Lower leg skin (tissue), 3 donors: ENCODE data around the gene CHRM4.

Source experiments
- POLR2A ChIP-seq, 2 donors: fragments of 450-650 bp; IDR thresholded peaks; one replicate each; pipeline ENCODE4 v1.6.1; 2016 to 2017; ENCODE audit warnings: antibody characterized with exemption in 2 of 2, mild to moderate bottlenecking in 1 of 2, moderate library complexity in 1 of 2
- TF ChIP-seq, protein P1 (sequence below), 3 donors: fragments of 450-650 bp; IDR thresholded peaks; one replicate each; pipeline ENCODE4 v1.5.1; 2016; ENCODE audit warnings: antibody characterized with exemption in 3 of 3, mild to moderate bottlenecking in 3 of 3, moderate library complexity in 2 of 3

- TF ChIP-seq, protein P1, sequence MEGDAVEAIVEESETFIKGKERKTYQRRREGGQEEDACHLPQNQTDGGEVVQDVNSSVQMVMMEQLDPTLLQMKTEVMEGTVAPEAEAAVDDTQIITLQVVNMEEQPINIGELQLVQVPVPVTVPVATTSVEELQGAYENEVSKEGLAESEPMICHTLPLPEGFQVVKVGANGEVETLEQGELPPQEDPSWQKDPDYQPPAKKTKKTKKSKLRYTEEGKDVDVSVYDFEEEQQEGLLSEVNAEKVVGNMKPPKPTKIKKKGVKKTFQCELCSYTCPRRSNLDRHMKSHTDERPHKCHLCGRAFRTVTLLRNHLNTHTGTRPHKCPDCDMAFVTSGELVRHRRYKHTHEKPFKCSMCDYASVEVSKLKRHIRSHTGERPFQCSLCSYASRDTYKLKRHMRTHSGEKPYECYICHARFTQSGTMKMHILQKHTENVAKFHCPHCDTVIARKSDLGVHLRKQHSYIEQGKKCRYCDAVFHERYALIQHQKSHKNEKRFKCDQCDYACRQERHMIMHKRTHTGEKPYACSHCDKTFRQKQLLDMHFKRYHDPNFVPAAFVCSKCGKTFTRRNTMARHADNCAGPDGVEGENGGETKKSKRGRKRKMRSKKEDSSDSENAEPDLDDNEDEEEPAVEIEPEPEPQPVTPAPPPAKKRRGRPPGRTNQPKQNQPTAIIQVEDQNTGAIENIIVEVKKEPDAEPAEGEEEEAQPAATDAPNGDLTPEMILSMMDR (IDR thresholded peaks at IDR 0.05): no peak
- no peak for TF ChIP-seq POLR2A (IDR thresholded peaks at IDR 0.05)
These were observed 16.8 kb downstream of the CHRM4 start for GRCh38 chr11:46374815-46375214.
